ENCODE measurements around the gene RNF149.

RNF149 gene

DNA sequence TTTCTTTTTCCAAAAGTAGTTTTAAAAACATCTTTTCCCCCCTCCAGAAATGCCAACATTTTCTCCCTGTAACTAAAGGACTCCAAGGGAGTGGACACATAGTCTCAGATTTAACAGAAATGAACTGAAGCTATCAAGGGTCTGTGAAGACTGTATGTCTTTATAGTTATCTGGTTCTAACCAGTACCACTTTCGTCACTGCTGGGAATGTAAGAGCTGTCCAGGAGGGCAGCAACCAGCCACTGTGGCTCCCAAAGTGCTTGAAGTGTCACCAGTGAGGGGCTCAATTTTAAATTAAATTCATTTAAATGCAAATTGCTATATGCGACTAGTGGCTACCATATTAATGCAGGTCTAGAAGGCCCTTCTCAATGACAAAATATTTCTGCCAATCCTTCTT is 15.0 kb downstream of the RNF149 start:
- DNase-seq: no peak

DNA sequence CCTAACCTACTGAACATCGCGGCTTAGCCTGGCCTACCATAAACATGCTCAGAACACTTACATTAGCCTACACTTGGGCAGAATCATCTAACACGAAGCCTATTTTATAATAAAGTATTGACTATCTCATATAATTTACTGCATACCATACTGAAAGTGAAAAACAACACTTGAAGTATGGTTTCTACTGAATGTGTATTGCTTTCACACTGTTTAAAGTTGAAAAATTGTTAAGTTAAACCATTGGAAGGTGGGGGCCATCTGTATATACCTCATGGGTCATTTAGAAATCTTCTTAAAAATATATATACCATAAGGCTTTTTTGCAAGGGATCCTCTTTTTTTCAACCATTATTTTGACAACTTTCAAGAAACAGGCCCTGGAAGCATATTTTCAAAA is 16.5 kb downstream of the RNF149 start:
- no peak for DNase-seq

DNA sequence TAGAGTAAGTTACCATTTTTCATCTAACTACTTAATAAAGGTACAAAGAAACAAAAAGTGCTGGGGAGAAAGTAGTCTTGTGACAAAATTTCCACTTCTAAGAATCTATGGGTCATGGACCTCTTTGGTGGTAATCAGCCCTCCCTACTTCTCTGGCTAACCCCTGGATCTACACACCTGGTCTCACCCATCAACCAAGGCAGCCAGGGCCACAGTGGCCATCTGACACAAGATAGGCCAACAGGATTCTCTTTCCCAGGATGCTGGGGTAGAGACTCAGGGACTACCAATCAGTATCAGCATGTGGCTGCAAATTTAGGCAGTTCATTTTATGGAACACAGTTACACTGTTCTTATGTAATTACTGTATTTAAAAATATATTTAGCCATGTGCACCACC is 17.8 kb downstream of the RNF149 start:
- DNase-seq: no peak

DNA sequence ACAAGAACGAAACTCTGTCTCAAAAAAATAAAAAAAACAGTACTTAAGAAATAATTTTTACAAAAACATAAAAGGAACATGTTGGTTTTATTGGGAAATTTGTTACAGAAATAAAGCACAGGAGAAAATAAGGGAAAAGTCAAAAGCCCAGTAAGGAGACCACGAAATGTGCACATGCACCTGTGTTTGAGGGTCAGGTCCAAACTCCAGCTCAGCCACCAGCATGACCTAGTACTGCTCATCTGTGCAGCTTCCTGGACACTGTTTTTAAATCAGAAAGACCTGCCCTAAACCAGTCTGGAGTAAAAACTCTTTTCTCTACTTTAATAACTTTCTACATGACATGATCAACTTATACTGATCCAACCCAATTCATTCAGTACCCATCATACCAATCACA is 21.2 kb downstream of the RNF149 start:
- DNase-seq: no peak

DNA sequence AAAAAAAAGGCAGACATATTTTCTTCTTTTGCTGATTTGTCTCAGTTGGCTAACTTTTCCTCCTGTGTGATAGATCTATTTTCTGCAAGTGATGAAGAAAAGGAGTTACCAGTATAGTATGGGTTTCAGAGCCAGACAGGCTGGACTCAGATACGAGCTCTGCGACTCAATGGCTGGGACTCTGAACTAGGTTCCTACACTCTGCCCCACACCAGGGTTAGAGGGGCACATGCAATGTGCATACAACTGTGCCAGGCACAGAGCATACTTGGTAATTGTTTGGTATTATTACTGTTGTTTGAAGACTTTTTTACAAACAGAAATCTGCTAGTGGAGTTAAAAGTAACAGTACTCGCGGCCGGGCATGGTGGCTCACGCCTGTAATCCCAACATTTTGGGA is 21.8 kb downstream of the RNF149 start:
- DNase-seq: no peak

DNA sequence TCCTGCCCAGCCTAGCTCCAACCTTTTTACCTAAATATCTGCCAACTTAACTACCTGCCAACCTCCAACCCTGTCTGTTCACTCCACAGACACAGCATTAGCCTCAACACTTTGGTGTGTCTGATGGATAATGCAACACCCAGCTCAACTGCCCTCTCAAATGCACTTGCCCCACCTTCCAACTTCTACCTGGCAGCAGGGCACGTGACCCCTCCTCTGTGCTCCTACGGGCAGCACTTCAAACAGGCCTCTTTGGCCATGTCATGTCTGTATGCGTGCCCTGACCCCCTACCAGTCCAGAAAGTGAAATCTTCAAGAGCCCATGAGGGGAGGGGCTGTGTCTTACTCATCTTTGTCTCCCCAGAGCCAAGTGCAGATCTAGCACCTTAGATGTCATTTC is 25.5 kb downstream of the RNF149 start:
- no peak for DNase-seq

DNA sequence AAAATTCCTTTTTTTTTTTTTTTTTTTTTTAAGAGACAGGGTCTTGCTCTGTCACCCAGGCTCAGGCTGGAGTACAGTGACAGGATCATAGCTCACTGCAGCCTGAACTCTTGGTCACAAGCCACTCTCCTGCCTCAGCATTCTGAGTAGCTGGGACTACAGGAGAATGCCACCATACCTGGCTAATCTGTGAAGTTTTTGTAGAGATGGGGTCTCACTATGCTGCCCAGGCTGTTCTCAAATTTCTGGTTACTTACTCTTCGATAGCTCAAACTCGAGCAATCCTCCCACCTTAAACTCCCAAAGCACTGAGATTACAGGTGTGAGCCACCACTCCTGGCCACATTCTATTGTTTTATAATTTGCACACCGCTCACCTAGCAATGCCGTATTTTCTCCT is 27.0 kb downstream of the RNF149 start:
- no peak for DNase-seq

DNA sequence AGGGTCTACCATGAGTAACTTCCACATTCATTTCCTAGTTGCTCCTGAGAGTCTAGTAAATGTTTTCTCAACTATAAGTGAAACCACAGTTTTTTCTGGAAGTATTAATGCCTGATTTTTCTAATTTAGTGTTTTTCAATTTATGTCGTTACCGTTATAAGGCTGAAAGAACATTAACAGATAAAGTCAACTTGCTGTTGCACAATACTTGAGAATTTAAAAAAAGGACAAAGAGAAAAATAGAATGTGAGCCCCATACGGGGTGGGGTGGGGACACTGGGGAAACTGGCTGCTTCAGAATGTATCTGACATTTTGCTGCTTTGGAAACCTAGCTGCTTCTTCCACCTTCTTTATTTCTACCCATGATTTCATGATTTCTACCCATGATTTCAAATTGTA is 29.6 kb downstream of the RNF149 start:
- DNase-seq: no peak

DNA sequence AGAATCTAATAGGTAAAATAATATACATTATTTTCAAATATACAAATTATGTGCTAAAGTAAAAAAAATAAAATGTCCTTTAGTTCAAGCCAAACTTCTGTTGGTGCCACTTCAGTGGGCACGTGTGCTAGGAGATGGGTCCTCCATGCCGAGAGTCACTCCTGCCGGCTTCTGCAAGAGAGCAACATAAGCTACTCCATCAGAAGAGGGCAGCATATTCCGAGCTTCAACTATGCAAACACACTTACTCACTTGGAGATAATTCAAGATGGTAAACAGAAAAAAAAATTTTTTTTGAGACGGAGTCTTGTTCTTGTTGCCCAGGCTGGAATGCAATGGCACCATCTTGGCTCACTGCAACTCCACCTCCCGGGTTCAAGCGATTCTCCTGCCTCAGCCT is 31.4 kb downstream of the RNF149 start:
- no peak for DNase-seq

DNA sequence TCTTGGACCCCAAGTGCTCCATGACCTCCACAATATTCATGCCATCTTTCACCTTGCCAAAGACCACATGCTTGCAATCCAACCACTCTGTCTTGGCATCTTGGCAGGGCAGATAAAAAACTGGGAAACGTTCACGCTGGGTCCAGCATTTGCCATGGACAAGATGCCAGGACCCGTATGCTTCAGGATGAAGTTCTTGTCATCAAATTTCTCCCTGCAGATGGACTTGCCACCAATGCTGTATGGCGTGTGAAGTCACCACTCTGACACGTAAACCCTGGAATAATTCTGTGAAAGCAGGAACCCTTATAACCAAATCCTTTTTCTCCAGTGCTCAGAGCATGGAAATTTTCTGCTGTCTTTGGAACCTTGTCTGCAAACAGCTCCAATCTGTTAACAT is 34.4 kb downstream of the RNF149 start:
- DNase-seq: no peak

DNA sequence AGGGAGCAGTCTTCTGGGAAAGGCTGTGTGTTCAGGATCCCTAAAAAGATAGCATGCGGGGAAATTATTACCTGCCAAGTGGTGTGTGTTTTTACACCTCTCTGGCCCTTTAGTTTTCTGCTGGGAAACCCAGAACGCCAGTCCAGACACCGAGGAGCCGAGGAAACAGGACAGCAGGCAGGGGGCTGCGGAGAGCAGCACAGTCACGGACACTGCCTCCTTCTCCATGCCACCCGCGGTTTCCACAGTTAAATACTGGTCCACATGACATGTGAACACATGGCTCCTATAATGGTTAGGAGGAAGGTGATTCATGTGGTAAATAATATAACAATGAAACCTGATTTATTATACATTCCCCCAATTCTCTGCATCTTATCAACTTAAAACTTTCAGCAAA is 35.4 kb downstream of the RNF149 start:
- DNase-seq: no peak

DNA sequence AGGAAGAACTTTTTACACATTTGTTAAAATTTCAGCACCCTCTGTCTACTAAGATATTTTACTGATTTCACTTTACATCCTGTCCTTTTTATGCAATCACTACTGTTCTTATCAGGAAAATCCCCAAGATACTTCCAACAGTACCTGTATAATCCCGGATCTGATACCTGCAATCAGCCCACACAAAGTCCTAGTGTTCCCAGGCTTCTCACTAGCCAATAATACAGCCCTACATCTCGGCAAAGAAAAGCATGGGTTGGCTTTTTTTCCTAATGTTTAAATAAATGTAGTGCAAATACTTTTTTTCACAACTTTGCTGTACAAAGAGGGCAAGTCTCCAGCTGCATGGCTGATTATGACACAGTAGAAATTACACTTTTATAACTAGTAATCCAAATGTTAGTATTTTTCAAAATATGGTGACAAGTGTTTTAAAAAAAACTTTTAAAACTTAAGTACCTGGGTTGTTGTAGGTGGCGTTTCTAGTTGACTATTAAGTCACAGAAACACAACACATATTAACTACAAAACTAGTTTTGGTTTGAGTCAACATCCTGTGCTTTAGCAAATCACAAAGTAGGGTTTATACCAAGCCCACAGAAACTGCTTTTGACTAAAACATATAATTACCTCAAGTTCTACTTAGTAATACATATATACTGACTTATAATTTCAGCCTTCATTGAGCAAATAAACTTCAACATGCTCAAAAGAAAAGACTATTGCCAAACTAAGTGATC is 36.3 kb downstream of the RNF149 start:
- DNase-seq: no peak

DNA sequence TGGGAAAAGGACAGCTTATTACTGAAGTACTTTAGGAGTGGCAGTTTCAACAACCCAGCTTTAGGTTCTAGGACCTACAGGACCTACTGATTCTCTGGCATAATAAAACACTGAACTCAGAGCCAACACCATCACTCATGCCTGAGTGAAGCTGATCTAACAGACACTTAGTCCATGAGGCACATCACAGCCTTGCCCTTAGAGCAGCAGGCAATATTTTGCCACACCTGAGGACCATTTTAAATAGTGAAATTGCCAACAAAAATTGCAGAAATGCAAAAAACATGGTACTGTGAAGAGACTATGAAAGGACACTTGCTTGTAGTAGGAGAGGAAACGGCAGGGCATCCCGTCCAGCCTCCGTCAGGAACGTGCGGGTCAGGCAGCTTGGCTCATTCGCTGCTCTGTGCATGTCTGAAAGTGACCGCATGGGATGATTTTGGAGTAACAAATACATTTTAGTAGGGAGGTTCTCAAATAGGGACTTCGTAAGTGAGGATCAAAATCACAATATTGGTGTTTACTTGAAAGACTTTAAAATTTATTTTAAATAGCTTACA is 37.7 kb downstream of the RNF149 start:
- no peak for DNase-seq

DNA sequence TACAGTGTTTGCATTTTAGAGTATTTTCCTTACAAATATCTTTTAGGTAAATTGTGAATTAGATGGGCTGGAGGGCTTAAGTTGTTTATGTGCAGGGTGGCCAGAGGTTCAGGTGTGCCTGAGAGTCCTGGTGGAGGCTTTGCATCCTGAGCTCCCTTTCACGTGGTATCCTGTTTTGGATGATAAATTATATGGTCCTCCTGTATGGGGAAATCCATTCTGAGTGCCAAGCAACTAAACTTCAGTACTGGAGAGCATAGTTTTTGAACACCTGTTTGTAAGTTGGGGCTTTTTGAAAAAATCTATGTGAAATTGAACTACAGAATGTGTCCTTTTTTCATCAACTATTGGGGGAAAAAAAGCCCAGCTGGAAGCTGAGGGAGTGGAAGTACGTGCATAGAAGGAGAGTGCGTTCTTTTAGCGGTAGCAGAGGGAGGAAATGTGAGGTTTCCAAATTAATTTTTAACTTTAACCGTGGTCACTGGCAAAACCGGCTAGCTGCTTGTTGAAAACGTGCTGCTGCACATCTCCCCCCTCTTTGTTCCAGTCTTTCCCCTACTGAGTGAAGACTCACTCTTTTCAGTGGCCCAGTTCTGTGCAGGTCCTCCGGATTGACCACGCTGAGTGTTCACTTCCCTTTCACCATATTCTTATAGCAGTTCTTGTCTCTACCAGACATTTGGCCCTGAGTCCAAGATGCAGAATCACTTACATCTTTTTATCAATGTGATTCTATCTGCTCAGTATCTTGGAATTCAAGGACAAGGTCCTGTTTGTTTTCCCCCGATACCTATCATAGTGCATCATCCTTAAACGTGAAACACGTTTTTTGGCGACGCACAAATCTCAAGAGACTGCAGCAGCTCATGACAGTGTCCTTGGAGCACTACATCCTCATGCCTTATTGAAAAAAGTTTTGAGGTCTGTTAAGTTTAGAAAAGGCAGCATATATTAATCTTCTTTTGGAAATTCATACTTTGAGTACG is 40.5 kb downstream of the RNF149 start:
- no peak for DNase-seq

DNA sequence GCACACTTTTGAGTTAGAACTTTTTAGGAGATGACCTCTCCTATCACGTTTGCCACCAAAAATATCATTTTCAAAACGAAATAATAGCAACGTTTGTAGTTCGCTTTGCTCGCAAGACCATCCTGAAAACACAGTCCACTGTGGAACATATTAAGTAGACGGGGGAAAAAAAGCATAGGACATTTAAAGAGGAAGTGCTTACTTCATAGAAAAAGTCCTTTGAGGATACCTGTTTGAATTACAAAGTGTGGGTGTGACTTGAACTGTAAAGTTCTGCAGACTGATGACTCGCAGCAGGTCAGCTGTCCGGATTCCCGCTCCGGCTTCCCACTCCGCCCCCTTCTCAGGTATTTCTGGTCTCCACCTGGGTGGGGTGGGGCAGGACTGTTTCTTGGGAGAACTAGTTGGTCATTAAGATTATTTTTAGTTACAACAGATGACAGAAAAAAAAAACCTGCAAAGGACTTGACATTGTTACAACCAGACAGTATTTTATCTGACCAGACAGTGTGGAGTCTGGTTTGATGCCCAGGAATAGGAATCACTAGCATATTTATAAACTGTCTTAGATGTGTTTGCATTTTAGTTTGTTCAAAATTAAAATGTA is 42.5 kb downstream of the RNF149 start:
- no peak for DNase-seq

DNA sequence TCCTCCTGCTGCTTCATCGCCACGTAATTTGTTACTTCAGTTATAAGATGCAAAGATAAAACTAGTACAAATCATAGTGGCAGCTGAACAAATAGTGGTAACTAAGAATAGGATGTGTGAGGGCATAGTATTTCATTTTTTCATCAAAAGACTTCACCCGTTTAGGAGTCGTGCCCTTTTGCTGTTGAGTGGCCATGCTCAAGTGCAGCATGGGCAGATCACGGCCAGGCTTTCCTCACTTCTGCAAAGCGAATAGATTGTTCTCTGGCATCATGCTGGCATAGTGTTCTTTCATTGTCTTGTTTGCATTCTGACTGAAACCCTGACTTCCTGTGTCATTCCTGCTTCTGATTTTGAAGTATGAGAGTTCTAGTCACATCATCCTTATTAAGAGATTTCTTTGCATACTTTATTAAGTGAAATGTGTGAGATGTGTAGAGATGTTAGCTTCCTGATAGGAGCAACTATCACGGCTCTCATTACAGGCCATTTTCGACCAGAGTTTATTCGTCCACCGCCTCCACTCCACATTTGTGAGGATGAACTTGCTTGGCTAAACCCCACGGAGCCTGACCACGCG is 44.1 kb downstream of the RNF149 start:
- DNase-seq: no peak

DNA sequence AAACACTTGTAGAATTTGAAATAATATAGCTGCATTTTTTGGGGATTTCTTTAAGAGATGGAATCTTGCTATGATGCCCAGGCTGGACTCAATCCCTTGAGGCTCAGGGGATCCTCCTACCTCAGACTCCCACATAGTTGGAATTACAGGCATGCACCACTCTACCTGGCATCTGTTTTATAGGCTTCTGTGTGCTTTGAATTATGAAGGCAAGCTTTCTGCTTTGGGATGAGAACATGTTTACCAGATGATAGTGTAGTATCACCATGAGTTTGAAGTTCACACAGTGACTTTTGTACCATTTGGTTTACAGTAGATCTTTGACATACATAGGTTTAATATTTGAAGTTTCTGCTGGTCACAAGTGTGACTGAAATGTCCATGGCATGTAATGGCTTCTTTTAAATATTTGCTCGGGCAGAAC is 45.1 kb downstream of the RNF149 start:
- DNase-seq: no peak

DNA sequence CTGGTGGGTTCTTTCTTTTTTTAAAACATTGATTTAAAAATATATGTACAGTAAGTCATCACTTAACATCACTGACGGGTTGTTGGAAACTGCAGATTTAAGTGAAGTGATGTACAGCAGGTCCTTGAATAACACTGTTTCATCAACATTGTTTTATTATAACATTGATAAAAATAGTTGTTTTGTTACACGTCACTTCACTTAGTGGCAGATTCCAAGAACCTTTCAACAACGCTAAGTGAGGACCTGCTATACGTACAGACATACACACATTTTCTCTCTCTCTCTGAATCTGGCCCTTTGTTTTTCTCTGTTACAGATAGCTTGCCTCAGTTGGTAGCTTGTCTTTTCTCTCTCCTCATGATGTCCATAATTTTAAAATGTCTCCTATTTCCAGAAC is 46.4 kb downstream of the RNF149 start:
- DNase-seq: no peak

DNA sequence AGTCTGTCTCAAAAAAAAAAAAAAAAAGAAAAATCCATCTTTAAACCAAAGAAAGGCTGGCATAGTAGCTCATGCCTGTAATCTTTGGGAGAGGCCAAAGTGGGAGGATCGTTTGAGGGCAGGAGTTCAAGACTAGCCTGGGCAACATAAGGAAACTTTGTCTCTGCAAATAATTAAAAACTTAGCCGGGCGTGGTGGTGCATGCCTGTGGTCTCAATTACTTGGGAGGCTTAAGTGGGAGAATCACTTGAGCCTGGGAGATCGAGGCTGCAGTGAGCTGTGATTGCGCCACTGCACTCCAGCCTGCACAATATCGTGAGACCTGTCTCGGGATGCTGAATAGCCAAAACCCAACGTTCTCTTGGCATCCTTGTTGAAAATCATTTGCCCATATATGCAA is 49.7 kb downstream of the RNF149 start:
- DNase-seq: no peak

DNA sequence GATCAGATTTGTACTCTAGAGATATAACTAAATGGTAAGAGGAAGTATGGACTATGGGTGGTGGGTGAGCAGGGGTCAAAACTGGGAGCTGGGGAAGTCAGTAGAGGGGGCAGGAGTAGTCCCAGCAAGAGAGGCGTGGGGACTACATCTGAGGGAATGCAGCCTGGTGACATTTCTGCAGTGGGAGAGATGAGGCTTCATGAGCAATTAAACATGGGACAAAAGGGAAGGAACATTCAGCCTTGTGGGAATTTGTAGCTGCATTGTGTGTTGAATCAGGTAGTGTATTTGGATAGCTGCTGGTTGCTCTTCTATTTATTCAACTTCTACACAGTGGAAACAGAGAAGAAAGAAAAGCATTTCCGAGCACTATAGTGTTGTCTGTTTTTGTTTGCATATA is 52.2 kb downstream of the RNF149 start:
- no peak for DNase-seq

DNA sequence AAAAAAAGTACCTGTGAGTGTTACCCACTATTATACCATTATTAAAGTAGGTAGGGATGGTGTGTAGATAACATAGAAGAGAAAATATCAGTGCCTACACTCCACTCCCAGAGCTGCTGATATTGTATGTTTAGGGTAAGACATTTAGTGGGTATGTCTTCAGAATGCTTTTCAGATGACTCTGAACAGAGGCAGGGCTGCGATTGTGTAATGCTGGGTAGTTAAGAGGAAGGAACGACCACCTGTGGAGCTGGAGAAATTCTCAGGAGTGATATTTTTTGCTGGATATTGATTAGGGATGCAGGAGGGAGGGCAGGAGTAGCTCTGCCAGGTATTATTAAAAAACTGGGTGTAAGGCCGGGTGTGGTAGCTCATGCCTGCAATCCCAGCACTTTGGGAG is 53.0 kb downstream of the RNF149 start:
- DNase-seq: no peak

DNA sequence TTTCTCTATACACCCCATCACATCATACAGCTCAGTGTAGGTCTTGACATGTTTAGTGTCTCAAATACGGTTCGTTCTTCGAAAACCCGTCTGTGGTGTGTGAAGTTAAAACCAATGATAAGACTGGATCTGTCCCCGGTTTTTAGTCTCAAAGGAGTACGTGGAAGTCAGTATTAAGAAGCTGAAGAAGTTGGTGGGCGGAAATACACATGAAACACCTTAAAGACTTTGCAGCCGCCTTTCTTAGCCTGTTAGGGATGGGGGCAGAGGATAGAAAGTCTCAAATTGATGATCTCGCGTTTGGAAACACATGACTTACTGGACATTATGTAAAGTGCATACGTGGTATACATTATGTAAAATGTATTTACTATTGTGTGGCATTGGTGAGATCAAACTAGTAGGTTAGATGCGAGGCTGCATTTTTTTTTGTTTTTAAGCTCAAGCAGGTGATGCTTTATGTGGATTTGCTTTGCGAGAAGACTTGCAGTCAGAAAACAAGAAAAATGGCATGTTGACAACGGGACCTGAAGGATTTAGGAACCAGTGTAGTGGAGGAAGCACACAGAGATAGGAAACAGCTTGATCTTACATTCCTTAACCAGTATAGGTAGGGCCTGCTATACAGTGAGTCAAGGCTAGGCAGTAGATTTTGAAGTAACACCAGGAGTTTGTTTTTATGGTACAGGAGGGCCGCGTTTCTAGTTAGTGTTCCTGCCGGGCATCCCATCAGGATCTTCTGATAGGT is 54.6 kb downstream of the RNF149 start:
- no peak for DNase-seq
